GM12878 (cell line): ENCODE data around the gene NMBR. TPM values are rescaled to one million over a fixed set of nuclear protein-coding genes. Genes with fewer than 3 reads are reported as not detected.

ENCODE experiments used
- ATAC-seq: fragments of 200-7000 bp; cut with Tn5 transposase; 3 replicates; pipeline ENCODE4 v1.9.1; 2020; ENCODE audit warnings: mild to moderate bottlenecking, moderate library complexity
- BruUV-seq: library from RNA; stranded (reverse); fragments of 400-500 nt; replicated peaks from 2 replicates; lab custom pipeline; 2021; lab: Mats Ljungman, UMichigan
- CTCF ChIA-PET: fragments of 300-600 bp; sonication (Branson Sonifier 250); formaldehyde crosslinking; extraction: SDS; loops from one replicate; lab custom pipeline; 2021; ENCODE audit warnings: inconsistent platforms; lab: Yijun Ruan, JAX
- POLR2A ChIA-PET: fragments of 350-600 bp; formaldehyde crosslinking; extraction: SDS; loops from one replicate; lab custom pipeline; 2021; ENCODE audit warnings: inconsistent platforms; lab: Charles Lee
- RAD21 ChIA-PET: fragments of 300-600 bp; sonication (Branson Sonifier 250); formaldehyde crosslinking; loops from one replicate; lab custom pipeline; 2023; ENCODE audit warnings: antibody characterized with exemption; ENCODE audit not compliant: unreplicated experiment; lab: Charles Lee
- SMC1A ChIA-PET: fragments of 300-600 bp; sonication (Branson Sonifier 250); formaldehyde crosslinking; loops from one replicate; lab custom pipeline; 2023; ENCODE audit not compliant: unreplicated experiment, uncharacterized antibody; lab: Charles Lee
- DNase-seq: peaks from one replicate; pipeline ENCODE4 v3.0.0-alpha.2; 2011; ENCODE audit warnings: low read depth, low spot score
- FAIRE-seq: peaks from 3 replicates; lab custom pipeline; 2011; peaks lifted over from hg19 to GRCh38; lab: Jason Lieb, UNC
- H2AFZ ChIP-seq: 2 replicates; pipeline ENCODE4 v1.6.0; 2011; ENCODE audit warnings: low read depth, low read length, control low read depth; ENCODE audit not compliant: control insufficient read depth
- H3K27ac ChIP-seq: 2 replicates; pipeline ENCODE4 v1.5.1; 2011; ENCODE audit warnings: control low read depth; ENCODE audit not compliant: control insufficient read depth, insufficient read depth
- H3K27me3 ChIP-seq, 2 experiments: replicated peaks in 1 of 2; 2 replicates each; pipeline versions ENCODE4 v1.6.0 to v1.6.1; 2011; ENCODE audit warnings: low read length in 1 of 2; ENCODE audit not compliant: control insufficient read depth in 2 of 2, insufficient read depth in 2 of 2
- H3K36me3 ChIP-seq, 2 experiments: 2 replicates each; pipeline ENCODE4 v1.5.1; 2011; ENCODE audit warnings: low read length in 1 of 2; ENCODE audit not compliant: control insufficient read depth in 2 of 2, insufficient read depth in 2 of 2
- H3K4me1 ChIP-seq: 2 replicates; pipeline ENCODE4 v1.6.1; 2011; ENCODE audit warnings: mild to moderate bottlenecking, low read length, moderate library complexity, mixed read lengths; ENCODE audit not compliant: control insufficient read depth, insufficient read depth
- H3K4me2 ChIP-seq: 2 replicates; pipeline ENCODE4 v1.6.0; 2011; ENCODE audit warnings: control low read depth; ENCODE audit not compliant: control insufficient read depth, insufficient read depth
- H3K4me3 ChIP-seq: fragments of 200-600 bp; sonication (generic); 2 replicates; pipeline ENCODE4 v1.5.1; 2016
- H3K79me2 ChIP-seq: 2 replicates; pipeline ENCODE4 v1.6.0; 2011; ENCODE audit warnings: low read length; ENCODE audit not compliant: control insufficient read depth, insufficient read depth
- H3K9ac ChIP-seq: 2 replicates; pipeline ENCODE4 v1.8.0; 2011; ENCODE audit warnings: low read length, control low read depth, mixed read lengths; ENCODE audit not compliant: control insufficient read depth, insufficient read depth
- H3K9me3 ChIP-seq: replicated peaks from 3 replicates; pipeline ENCODE4 v1.5.1; 2011; ENCODE audit warnings: mild to moderate bottlenecking, low read length; ENCODE audit not compliant: control insufficient read depth, insufficient read depth
- H4K20me1 ChIP-seq: 2 replicates; pipeline ENCODE4 v1.6.0; 2011; ENCODE audit not compliant: control insufficient read depth, insufficient read depth
- BCLAF1 ChIP-seq: fragments of 450-650 bp; IDR thresholded peaks from 2 replicates; pipeline ENCODE4 v1.6.1; 2017; ENCODE audit warnings: antibody characterized with exemption, mild to moderate bottlenecking, moderate library complexity
- CBFB ChIP-seq: IDR thresholded peaks from 2 replicates; pipeline ENCODE4 v1.6.1; 2016; ENCODE audit warnings: antibody characterized with exemption, low read depth
- IRF3 ChIP-seq: fragments of 450-650 bp; IDR thresholded peaks from 2 replicates; pipeline ENCODE4 v1.6.1; 2014; ENCODE audit warnings: mild to moderate bottlenecking
- IRF4 ChIP-seq: IDR thresholded peaks from 2 replicates; pipeline ENCODE4 v1.6.1; 2011; ENCODE audit warnings: low read depth, low read length
- KAT2A ChIP-seq: conservative IDR thresholded peaks from 2 replicates; pipeline ENCODE4 v1.6.1; 2011; ENCODE audit warnings: low read depth, low read length; ENCODE audit not compliant: control insufficient read depth
- TCF12 ChIP-seq: IDR thresholded peaks from 2 replicates; pipeline ENCODE4 v1.6.1; 2011; ENCODE audit warnings: low read depth, mild to moderate bottlenecking, low read length
- WGBS: methylation state at CpG from one replicate; pipeline ENCODE4 v1.1.6; 2016; ENCODE audit warnings: low lambda C conversion rate; ENCODE audit not compliant: insufficient replicate concordance, insufficient coverage; ENCODE audit errors: missing lambda C conversion rate; 5-methylcytosine and 5-hydroxymethylcytosine counted together
- in situ Hi-C: fragments of 300-500 bp; cut with MboI; formaldehyde crosslinking; loops from 9 replicates; pipeline ENCODE4 v1.14.3; 2018; ENCODE audit warnings: mixed read lengths
- intact Hi-C: fragments of 100-400 bp; cut with micrococcal nuclease; formaldehyde crosslinking; loops from one replicate; pipeline ENCODE4 v1.14.2; 2022; ENCODE audit not compliant: unreplicated experiment
- polyA plus RNA-seq, 11 experiments: library from polyadenylated mRNA; depleted of rRNA in 4 of 11; unstranded in 6 of 11; stranded (reverse) in 5 of 11; fragments of >200 nt; fragmentation: Nextera tagmentation in 4 of 11; fragmentation: Illumina TruSeq in 1 of 11; extraction: Ambion mirVana in 4 of 11; extraction: Trizol in 1 of 11; gene quantifications; 1 replicate in 1 of 11; 2 replicates in 10 of 11; pipeline versions ENCODE4 v1.2.1 to v1.2.3, GENCODE V29; 2011 to 2016; ENCODE audit warnings: inconsistent platforms in 2 of 11, missing spikeins in 2 of 11, low read depth in 1 of 11
- total RNA-seq, 4 experiments: library from RNA; depleted of rRNA in 3 of 4; stranded (reverse); fragments of >200 nt in 3 of 4; fragmentation: Illumina TruSeq in 1 of 4; extraction: Trizol in 1 of 4; gene quantifications; 2 replicates each; pipeline versions ENCODE4 v1.2.1 to v1.2.3, GENCODE V29; 2013 to 2021

The NMBR gene
- total and polyA plus RNA-seq, 10 of the 15 experiments (the other 5 are each of a cell fraction or from before 2014, with no cell fraction given) = not detected

GRCh38 chr6:142055219-142055618, 91.7 kb downstream of the NMBR start:
- ATAC-seq = peak; percentile 75
- intact Hi-C loops = no loop called here

More at GRCh38 chr6:142055219-142055618, 91.7 kb downstream of the NMBR start:
- H3K9ac ChIP-seq = no peak overlapping the region
- H3K4me2 ChIP-seq = no peak overlapping the region
- 0% methylated on average over 3 of the region's 3 CpGs for WGBS
- H3K36me3 ChIP-seq = no peaks in the 10 kb centered on the region
- no peak for TF ChIP-seq TCF12
- no peak for TF ChIP-seq IRF4
- TF ChIP-seq CBFB = no peak
- no peak for TF ChIP-seq BCLAF1
- TF ChIP-seq KAT2A = no peak
- TF ChIP-seq IRF3 = no peak
- in situ Hi-C loops = no loop called here
- no peak for FAIRE-seq
- H4K20me1 ChIP-seq = no peaks in the 10 kb centered on the region
- no peaks in the 10 kb centered on the region for H3K27me3 ChIP-seq
- RAD21 ChIA-PET = no interaction called here
- no TSS peak for BruUV-seq
- CTCF ChIA-PET = no interaction called here
- no peak overlapping the region for H3K4me3 ChIP-seq
- SMC1A ChIA-PET = no interaction called here
- H3K27ac ChIP-seq = no peak overlapping the region
- no peaks in the 10 kb centered on the region for H3K9me3 ChIP-seq
- no peaks in the 10 kb centered on the region for H3K79me2 ChIP-seq
- H3K4me1 ChIP-seq = no peaks in the 10 kb centered on the region
- no peak overlapping the region for H2AFZ ChIP-seq
- POLR2A ChIA-PET = no interaction called here
- no peak for DNase-seq
